GM19240 (cell line): ENCODE results near the gene VAMP5.
"Not testable (repeated sequence)": the region's sequence is repeated elsewhere in the genome, so short reads cannot be mapped to it uniquely, and the experiment has no call there.

Source experiments
- DNase-seq: peaks from one replicate; pipeline ENCODE4 v3.0.0; 2011; ENCODE audit warnings: low spot score; ENCODE audit not compliant: insufficient read length

VAMP5 gene

GRCh38 chr2:85584354-85584856 lies at the start of gene VAMP5:
Gene VAMP5, plus strand, starts transcription at chr2:85584431. Its CDS starts 60 bp downstream, at chr2:85584491.
- no peak for DNase-seq

DNA sequence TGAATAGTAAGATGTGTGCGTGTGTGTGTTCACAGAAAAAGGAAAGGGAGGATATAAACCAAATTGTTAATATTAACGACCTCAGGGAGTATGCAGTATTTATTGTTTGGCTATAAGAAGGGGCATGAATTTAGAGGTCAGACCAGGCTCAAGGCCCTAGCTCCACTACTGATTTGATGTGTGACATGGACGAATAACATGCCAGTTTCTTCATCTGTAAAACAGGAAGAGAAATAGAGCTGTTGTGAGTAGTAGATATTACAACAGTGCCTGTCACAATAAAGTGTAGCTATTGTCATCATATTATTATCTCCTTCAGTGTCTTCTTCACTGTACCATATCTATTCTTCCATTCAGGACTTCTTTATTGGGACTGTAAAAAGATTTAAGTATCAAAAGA lies 49.4 kb upstream of the VAMP5 start:
- DNase-seq = no peak

- no peak for DNase-seq
These were observed 47.8 kb upstream of the VAMP5 start for GRCh38 chr2:85536479-85536878.

GRCh38 chr2:85537600-85538506 lies 46.4 kb upstream of the VAMP5 start:
- DNase-seq = no peak

DNA sequence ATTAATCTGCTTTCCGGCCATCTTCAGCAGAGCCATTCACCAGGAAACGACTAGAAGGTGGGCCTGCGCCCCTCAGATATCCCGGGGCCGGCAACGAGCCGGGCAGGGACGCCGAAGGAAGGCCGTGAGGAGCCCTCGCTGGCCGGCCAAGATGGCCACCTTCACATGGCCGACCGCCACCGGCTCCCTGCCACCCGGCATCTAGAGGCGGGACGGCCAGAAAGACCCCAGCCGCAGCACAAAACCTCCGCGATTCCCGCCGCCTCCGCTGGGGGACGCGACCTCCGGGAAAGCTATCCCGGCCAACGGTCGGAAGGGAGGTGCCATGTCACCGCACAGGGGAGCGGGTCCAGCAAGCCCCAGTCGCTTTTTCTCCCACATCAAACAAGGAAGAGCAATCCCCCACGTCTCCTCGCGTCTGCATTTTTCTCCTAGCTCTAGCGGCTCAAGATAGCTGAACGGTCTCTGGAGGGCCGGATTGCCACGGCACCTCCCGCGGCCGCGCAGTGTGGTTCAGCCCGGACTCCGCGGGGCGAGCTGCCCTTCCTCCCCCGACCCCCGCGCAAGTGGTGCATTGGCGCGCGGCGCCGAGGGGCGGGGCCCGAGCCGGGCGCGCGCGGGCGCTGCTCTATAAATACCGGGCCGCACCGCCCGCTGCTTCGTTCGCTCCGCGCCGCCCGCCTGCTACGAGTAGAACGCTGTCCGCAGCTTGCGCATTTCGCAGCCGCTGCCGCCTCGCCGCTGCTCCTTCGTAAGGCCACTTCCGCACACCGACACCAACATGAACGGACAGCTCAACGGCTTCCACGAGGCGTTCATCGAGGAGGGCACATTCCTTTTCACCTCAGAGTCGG lies 45.5 kb upstream of the VAMP5 start, which contains the start of gene MAT2A:
Gene MAT2A, plus strand, starts transcription at position 662 of the 854 bp plus-strand sequence. Its CDS starts 120 bp downstream, at position 782.
- DNase-seq = peak; percentile 70

- DNase-seq = no peak
These were observed 44.7 kb upstream of the VAMP5 start for GRCh38 chr2:85539361-85540132.

DNA sequence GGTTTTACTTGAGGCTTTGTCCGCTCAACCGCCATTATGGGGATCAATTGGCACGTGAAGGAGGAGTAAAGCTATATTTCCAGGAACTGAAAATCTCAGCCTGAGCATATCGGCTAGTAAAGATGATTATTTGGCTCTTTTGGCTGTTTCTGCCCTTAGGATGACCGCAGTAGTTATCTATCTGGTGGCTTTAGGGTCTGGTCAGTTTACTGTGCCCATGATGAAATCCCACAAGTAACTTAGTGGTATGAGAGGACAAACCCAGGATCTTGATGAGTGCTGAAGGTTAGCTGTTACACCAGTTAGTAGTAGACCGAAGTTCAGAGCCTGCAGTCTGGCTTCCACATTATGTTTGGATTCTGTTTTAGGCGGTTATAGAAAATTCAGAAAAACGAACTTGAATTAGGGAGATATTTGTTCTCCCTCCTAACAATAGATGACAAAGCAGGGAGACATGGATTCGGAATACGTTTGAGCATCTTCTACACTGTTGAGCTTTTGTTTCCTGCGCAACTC lies 44.0 kb upstream of the VAMP5 start:
- DNase-seq = no peak

DNA sequence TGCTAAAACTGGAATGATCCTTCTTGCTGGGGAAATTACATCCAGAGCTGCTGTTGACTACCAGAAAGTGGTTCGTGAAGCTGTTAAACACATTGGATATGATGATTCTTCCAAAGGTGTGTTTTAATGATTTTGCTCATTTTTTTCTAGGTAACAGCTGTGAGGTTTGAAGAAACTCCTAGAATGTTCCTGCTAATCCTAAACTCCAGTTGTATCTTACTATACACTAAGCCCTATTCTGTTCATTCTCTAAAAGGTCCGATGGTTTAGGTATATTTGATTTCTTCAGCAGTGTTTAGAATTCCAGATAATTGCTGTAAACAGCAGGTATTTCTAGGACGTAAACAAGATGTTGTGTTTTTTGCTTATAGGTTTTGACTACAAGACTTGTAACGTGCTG lies 43.0 kb upstream of the VAMP5 start:
- DNase-seq = no peak

DNA sequence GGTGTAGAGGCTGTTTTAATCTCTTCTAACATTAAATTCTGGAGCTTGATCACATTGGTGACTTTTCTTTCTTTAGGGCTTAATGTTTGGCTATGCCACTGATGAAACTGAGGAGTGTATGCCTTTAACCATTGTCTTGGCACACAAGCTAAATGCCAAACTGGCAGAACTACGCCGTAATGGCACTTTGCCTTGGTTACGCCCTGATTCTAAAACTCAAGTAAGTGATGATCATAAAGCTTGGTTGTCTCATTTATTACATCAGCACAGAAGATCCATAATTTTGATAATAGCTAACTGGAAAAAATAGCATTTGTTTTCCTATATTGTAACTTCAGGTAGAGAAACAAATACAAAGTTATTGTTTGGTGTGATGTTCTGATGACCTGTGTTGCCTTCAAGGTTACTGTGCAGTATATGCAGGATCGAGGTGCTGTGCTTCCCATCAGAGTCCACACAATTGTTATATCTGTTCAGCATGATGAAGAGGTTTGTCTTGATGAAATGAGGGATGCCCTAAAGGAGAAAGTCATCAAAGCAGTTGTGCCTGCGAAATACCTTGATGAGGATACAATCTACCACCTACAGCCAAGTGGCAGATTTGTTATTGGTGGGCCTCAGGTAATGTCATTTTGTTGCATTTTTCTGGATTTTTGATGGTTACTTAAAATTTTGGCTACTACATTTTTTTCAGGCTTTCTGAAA lies 42.3 kb upstream of the VAMP5 start:
- no peak for DNase-seq

GRCh38 chr2:85542777-85543176 lies 41.5 kb upstream of the VAMP5 start:
- DNase-seq = no peak

DNA sequence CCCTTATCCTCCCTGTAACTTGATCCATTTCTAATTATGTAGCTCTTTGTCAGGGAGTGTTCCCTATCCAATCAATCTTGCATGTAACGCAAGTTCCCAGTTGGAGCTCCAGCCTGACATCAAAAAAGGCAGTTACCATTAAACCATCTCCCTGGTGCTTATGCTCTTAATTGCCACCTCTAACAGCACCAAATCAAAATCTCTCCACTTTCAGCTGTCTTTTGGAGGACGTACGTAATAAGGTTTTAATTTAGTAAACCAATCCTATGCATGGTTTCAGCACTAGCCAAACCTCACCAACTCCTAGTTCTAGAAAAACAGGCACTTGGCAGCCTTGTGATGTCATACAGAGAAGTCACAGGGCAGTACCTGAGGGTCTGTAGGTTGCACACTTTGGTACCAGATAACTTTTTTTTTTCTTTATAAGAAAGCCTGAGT lies 40.0 kb upstream of the VAMP5 start:
- DNase-seq = not testable (repeated sequence)

DNA sequence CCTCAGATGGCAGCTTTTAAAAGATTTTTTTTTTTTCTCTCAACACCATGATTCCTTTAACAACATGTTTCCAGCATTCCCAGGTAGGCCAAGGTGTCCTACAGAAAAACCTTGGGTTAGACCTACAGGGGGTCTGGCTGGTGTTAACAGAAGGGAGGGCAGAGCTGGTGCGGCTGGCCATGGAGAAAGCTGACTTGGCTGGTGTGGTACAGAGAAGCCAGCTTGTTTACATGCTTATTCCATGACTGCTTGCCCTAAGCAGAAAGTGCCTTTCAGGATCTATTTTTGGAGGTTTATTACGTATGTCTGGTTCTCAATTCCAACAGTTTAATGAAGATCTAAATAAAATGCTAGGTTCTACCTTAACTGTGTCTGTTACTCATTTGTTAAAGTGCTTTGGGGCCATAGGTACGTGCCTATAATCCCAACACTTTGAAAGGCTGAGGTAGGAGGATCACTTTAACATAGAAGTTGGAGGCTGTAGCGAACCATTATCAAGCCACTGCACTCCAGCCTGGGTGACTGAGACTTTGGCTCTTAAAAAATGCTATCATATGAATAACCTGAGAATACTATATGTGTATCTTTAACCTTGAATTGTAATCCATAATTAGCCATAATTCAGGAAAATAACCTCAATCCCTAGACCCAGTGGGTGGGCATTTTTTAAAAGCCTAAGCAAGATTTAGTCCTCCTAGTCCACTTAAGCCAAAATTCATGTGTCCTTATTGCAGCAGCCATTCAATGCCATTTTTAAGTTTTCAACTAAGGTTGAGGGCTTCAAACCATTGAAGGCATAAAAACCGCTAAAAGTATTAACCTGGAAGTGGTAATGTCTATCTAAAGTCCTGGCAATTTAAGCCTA lies 39.1 kb upstream of the VAMP5 start:
- DNase-seq = not testable (repeated sequence)

- no peak for DNase-seq
These were observed 38.4 kb upstream of the VAMP5 start for GRCh38 chr2:85545780-85546240.

DNA sequence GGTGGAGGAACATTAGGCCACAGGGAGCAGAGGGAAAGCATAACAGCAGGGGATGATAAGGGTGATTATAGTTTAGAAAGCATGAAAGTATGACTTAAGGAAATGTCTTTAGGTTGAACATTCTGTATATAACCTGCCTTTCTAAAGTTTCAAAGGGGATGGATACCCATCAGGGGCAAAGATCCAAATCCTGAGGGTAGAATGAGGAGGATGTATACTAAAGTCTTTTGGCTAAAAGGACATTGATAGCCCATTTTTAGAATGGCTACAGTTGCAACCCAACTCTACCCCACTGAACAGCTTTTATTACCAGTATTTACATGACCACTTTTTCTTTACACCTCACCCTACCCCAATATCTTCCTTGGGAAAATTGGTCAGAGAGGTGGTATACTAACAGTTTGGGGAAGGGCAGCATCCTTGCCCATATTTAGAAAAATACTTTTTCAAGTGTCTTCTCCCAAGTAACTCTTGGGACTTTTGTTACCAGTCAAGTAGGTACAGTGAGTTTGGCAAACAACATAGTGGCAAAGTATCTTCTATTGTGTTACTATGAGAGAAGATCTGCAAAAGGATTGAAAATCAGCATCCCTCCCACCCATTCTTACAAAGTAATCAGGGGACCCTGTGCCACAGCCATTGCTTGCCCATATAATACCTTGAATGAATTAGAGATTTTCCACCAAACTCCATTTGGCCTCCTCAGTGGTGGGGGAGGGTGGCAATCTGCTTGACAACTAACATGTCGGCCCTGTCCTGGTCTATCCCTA lies 37.0 kb upstream of the VAMP5 start:
- DNase-seq = no peak

DNA sequence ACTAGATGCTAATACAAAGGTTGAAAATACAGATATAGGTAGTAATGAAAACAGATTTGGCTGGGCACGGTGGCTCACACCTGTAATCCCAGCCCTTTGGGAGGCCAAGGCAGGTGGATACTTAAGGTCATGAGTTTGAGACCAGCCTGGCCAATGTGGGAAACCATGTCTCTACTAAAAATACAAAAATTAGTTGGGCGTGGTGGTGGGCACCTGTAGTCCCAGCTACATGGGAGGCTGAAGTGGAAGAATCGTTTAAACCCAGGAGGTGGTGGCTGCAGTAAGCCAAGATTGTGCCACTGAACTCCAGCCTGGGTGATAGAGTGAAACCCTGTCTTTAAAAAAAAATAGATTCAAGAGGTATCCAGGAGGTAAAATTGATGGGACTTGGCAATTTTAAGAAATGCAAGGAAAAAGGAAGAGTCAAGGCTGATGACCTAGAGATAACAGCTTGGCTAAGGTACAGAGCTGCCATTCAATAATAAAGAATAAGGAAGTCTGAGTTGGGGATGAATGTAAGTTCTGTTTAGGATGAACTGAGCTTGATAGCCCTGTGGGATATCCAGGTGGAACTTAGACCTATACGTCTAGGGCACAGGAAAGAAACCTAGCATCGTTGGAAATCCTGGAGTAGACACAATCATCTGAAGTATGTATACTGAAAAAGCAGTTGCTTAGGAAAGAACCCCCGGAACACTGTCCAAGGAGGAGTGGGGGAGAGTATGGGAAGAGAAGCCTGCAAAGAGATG lies 36.2 kb upstream of the VAMP5 start:
- no peak for DNase-seq

DNA sequence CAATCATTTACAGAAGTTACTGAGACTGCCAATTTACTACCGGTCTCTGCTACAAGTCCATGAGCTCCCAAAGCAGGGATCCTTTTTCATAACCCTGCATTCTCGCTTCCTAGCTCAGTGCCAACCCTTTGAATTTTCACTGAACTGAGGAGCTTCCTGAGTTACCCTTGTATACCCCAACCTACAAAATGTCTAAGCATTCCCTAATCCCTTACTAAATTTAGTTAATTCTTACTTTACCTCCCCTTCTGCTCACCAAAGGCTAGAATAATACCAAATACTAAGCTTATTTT lies 35.7 kb upstream of the VAMP5 start:
- no peak for DNase-seq

DNA sequence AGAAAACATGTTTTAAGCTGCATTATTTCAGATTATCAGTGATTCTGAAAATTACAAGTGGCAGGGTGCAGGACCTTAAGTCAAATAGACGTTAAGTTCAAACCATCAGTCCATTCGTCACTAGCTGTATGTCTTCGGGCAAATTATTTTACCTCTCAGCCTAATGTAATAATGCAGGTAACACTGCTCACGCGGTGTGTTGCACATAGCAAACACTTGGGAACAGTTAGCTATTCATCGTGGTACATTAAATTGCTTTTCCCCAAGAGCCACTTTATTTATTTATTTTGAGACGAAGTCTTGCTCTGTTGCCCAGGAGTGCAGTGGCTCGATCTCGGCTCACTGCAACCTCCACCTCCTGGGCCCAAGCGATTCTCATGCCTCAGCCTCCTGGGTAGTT lies 35.1 kb upstream of the VAMP5 start:
- no peak for DNase-seq

DNA sequence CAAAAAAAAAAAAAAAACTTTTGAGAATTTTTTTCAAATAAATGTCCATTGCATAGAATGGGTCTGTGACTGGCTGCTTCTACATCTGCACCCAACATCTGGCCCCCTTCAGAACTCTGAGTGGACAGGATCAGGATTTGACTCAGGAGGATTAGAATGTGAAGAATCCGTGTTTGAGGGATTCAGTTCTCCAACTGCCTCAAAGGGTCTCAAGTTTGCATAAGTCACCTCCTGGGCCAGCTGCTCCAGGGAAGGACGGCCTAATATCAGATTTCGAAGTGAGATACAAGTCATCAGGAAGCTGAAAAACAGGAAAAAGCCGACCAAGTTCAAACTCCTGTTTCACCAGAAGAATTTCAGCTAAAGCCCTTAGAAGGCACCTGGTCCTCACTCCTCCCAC lies 34.4 kb upstream of the VAMP5 start:
- DNase-seq = no peak
